ENCODE data around the gene CNIH1.

DNA sequence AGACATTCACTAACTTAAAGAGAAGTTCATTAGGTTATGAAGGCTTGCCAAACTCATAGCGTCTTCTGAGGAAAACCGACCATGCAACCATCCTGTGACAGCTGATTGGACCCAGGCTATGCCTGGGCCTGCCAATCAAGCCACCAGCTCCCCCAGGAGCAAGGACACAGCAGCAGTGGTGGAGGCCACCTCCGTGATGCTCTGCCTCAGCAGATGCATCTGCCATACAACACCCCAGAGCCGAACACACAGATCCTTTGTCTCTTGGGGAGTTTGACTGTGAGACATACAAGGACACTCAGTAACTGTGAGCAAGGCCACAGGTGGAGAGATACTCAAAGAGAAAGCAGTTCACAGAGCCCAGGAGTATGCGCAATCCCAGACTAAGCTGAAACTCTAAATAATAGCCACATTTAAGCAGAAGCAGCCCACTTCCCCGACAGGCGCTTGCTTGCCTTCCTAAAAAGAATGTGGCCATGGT lies 10.0 kb upstream of the CNIH1 start:
- no peak for TF ChIP-seq POLR2AphosphoS5 (IDR thresholded peaks at IDR 0.05; ENCODE audit: low read depth, low read length)
- no peak for TF ChIP-seq POLR2A (IDR thresholded peaks at IDR 0.05; ENCODE audit: low read depth, low read length)

Measured in GM12891 (cell line).